Fibroblast of the conjunctiva (primary cell): ENCODE measurements around the gene PKD1.

ENCODE experiments used
- DNase-seq: peaks from one replicate; pipeline ENCODE4 v3.0.0-alpha.2; 2010; ENCODE audit warnings: low read depth

Gene PKD1

GRCh38 chr16:2087748-2088631, 47.7 kb downstream of the PKD1 start:
- no peak for DNase-seq

- no peak for DNase-seq
Observed at GRCh38 chr16:2086812-2087747, 48.6 kb downstream of the PKD1 start.

GRCh38 chr16:2086106-2086742, 49.5 kb downstream of the PKD1 start:
- DNase-seq, result no peak

GRCh38 chr16:2085669-2086068, 50.0 kb downstream of the PKD1 start:
- no peak for DNase-seq

GRCh38 chr16:2084895-2085625, 50.6 kb downstream of the PKD1 start:
- DNase-seq, result no peak

GRCh38 chr16:2083876-2084780, 51.6 kb downstream of the PKD1 start:
- no peak for DNase-seq

- DNase-seq, result no peak
Observed at GRCh38 chr16:2083409-2083808, 52.3 kb downstream of the PKD1 start.

GRCh38 chr16:2082983-2083364, 52.7 kb downstream of the PKD1 start:
- no peak for DNase-seq

GRCh38 chr16:2082171-2082982, 53.3 kb downstream of the PKD1 start:
- no peak for DNase-seq

- DNase-seq, result no peak
Observed at GRCh38 chr16:2081201-2082084, 54.3 kb downstream of the PKD1 start.

GRCh38 chr16:2079991-2080390, 55.7 kb downstream of the PKD1 start:
- no peak for DNase-seq

GRCh38 chr16:2079311-2079800, 56.3 kb downstream of the PKD1 start:
- no peak for DNase-seq

GRCh38 chr16:2078691-2079090, 57.0 kb downstream of the PKD1 start:
- no peak for DNase-seq

- no peak for DNase-seq
Observed at GRCh38 chr16:2078096-2078495, 57.6 kb downstream of the PKD1 start.

- DNase-seq, result no peak
Observed at GRCh38 chr16:2077696-2078095, 58.0 kb downstream of the PKD1 start.

GRCh38 chr16:2077016-2077415, 58.7 kb downstream of the PKD1 start:
- DNase-seq, result no peak

GRCh38 chr16:2076072-2076865, 59.4 kb downstream of the PKD1 start:
- no peak for DNase-seq

- no peak for DNase-seq
Observed at GRCh38 chr16:2075631-2076030, 60.1 kb downstream of the PKD1 start.
